SK-N-SH treated with all-trans-retinoic acid at 6 μM for 48 hours (cell line): ENCODE results near the gene RAB9B.

ENCODE experiments used
- ATAC-seq: fragments of 200-7000 bp; cut with Tn5 transposase; 3 replicates; pipeline ENCODE4 v1.9.1; 2020; ENCODE audit warnings: mild to moderate bottlenecking, moderate library complexity
- ARNTL ChIP-seq: fragments of 450-650 bp; formaldehyde crosslinking; IDR thresholded peaks from 2 replicates; pipeline ENCODE4 v1.5.0; 2020; ENCODE audit warnings: low read depth, mild to moderate bottlenecking, moderate library complexity, borderline replicate concordance
- BACH2 ChIP-seq: fragments of 250-450 bp; sonication (Bioruptor Pico); IDR thresholded peaks from 2 replicates; pipeline ENCODE4 v1.9.0; 2021; ENCODE audit warnings: mild to moderate bottlenecking, borderline replicate concordance
- CREB5 ChIP-seq: fragments of 250-450 bp; sonication (Bioruptor Pico); IDR thresholded peaks from 2 replicates; pipeline ENCODE4 v1.5.1; 2020; ENCODE audit warnings: low read depth, mild to moderate bottlenecking, moderate library complexity
- CSDC2 ChIP-seq: fragments of 250-450 bp; sonication (Bioruptor Pico); IDR thresholded peaks from 2 replicates; pipeline ENCODE4 v1.5.0; 2020; ENCODE audit warnings: mild to moderate bottlenecking, moderate library complexity
- CSRNP3 ChIP-seq: fragments of 250-450 bp; sonication (Bioruptor Pico); IDR thresholded peaks from 2 replicates; pipeline ENCODE4 v1.5.1; 2021; ENCODE audit warnings: mild to moderate bottlenecking, moderate library complexity
- ESRRG ChIP-seq: fragments of 250-450 bp; sonication (Bioruptor Pico); IDR thresholded peaks from 2 replicates; pipeline ENCODE4 v1.6.1; 2021; ENCODE audit warnings: mild to moderate bottlenecking
- GLIS3 ChIP-seq: fragments of 250-450 bp; sonication (Bioruptor Pico); IDR thresholded peaks from 2 replicates; pipeline ENCODE4 v1.5.0; 2020; ENCODE audit warnings: mild to moderate bottlenecking, moderate library complexity
- ISL1 ChIP-seq: fragments of 250-450 bp; sonication (Bioruptor Pico); IDR thresholded peaks from 2 replicates; pipeline ENCODE4 v2.1.2; 2022; ENCODE audit warnings: mild to moderate bottlenecking, moderate library complexity
- OSR1 ChIP-seq: fragments of 250-450 bp; sonication (Bioruptor Pico); IDR thresholded peaks from 2 replicates; pipeline ENCODE4 v1.8.0; 2022; ENCODE audit warnings: moderate library complexity, mild to moderate bottlenecking, inconsistent platforms
- PATZ1 ChIP-seq: fragments of 250-450 bp; sonication (Bioruptor Pico); IDR thresholded peaks from 2 replicates; pipeline ENCODE4 v1.8.0; 2020; ENCODE audit warnings: mild to moderate bottlenecking, moderate library complexity, borderline replicate concordance
- POU6F1 ChIP-seq: fragments of 250-450 bp; sonication (Bioruptor Pico); IDR thresholded peaks from 2 replicates; pipeline ENCODE4 v1.8.0; 2021; ENCODE audit warnings: low read depth, mild to moderate bottlenecking, moderate library complexity, borderline replicate concordance
- PPARA ChIP-seq: fragments of 250-450 bp; sonication (Bioruptor Pico); IDR thresholded peaks from 2 replicates; pipeline ENCODE4 v1.5.0; 2020; ENCODE audit warnings: mild to moderate bottlenecking, borderline replicate concordance
- SNAI2 ChIP-seq: fragments of 250-450 bp; sonication (Bioruptor Pico); IDR thresholded peaks from 2 replicates; pipeline ENCODE4 v1.5.0; 2020; ENCODE audit warnings: mild to moderate bottlenecking, moderate library complexity
- TCF4 ChIP-seq: fragments of 250-450 bp; sonication (Bioruptor Pico); IDR thresholded peaks from 2 replicates; pipeline ENCODE4 v1.8.0; 2021; ENCODE audit warnings: mild to moderate bottlenecking, moderate library complexity, borderline replicate concordance
- TOX ChIP-seq: fragments of 250-450 bp; sonication (Bioruptor Pico); IDR thresholded peaks from 2 replicates; pipeline ENCODE4 v1.8.0; 2021; ENCODE audit warnings: mild to moderate bottlenecking, moderate library complexity, borderline replicate concordance
- TSHZ2 ChIP-seq: fragments of 250-450 bp; sonication (Bioruptor Pico); IDR thresholded peaks from 2 replicates; pipeline ENCODE4 v1.5.0; 2020; ENCODE audit warnings: mild to moderate bottlenecking, moderate library complexity
- ZFP3 ChIP-seq: fragments of 250-450 bp; sonication (Bioruptor Pico); IDR thresholded peaks from 2 replicates; pipeline ENCODE4 v1.5.0; 2020; ENCODE audit warnings: mild to moderate bottlenecking, moderate library complexity
- ZFP30 ChIP-seq: fragments of 450-650 bp; formaldehyde crosslinking; IDR thresholded peaks from 2 replicates; pipeline ENCODE4 v1.5.0; 2022; ENCODE audit warnings: mild to moderate bottlenecking, moderate library complexity
- ZNF565 ChIP-seq: fragments of 450-650 bp; formaldehyde crosslinking; conservative IDR thresholded peaks from 2 replicates; pipeline ENCODE4 v1.5.0; 2020; ENCODE audit warnings: low read depth, mild to moderate bottlenecking, moderate library complexity
- ZNF70 ChIP-seq: fragments of 450-650 bp; formaldehyde crosslinking; IDR thresholded peaks from 2 replicates; pipeline ENCODE4 v1.5.0; 2020; ENCODE audit warnings: mild to moderate bottlenecking, moderate library complexity

RAB9B gene

GRCh38 chrX:103831803-103832544 lies at the start of gene RAB9B:
RAB9B (minus strand) TSS chrX:103832257; CDS start chrX:103825784, 6,473 bp downstream.
- ATAC-seq, result peak; percentile 94

GRCh38 chrX:103879339-103879738 lies 47.3 kb upstream of the RAB9B start:
- no peak for ATAC-seq
- no peak for TF ChIP-seq OSR1 (CRISPR knock-in tag)
- TF ChIP-seq TOX (CRISPR knock-in tag), result no peak
- TF ChIP-seq, all 23 proteins: peak for 0

More at GRCh38 chrX:103831803-103832544, at the start of gene RAB9B:
- TF ChIP-seq ZFP30 (no peak), GLIS3 (no peak), PATZ1 (CRISPR knock-in tag) (no peak), OSR1 (CRISPR knock-in tag) (no peak), ZFP3 (no peak), ISL1 (CRISPR knock-in tag) (no peak), CSRNP3 (CRISPR knock-in tag) (no peak), ZNF565 (CRISPR knock-in tag) (no peak), TCF4 (CRISPR knock-in tag) (no peak), CREB5 (CRISPR knock-in tag) (no peak), ARNTL (no peak), TOX (CRISPR knock-in tag) (no peak)

GRCh38 chrX:103878466-103879122 lies 46.5 kb upstream of the RAB9B start:
- ATAC-seq, result peak; percentile 66
- TF ChIP-seq TOX (CRISPR knock-in tag) (no peak), OSR1 (CRISPR knock-in tag) (no peak), ZFP30 (no peak), POU6F1 (CRISPR knock-in tag) (no peak), SNAI2 (CRISPR knock-in tag) (no peak), ZFP3 (no peak), ISL1 (CRISPR knock-in tag) (no peak), TSHZ2 (CRISPR knock-in tag) (no peak), ZNF70 (CRISPR knock-in tag) (no peak), ESRRG (CRISPR knock-in tag) (no peak), CSDC2 (CRISPR knock-in tag) (no peak), CSRNP3 (CRISPR knock-in tag) (no peak), PPARA (no peak), TCF4 (CRISPR knock-in tag) (no peak), BACH2 (CRISPR knock-in tag) (no peak), GLIS3 (no peak), PATZ1 (CRISPR knock-in tag) (no peak), CREB5 (CRISPR knock-in tag) (no peak), ARNTL (no peak)
